HL-60/S4 treated with retinoic acid at 250 ng/mL for 4 days and 3 days (cell line): ENCODE data around the gene MMGT1.
"Not testable (repeated sequence)": the region's sequence is repeated elsewhere in the genome, so short reads cannot be mapped to it uniquely, and the experiment has no call there.

Experiments
- in situ Hi-C: fragments of 300-500 bp; cut with MboI; formaldehyde crosslinking; loops from 2 replicates; pipeline ENCODE4 v1.7.0; 2022; ENCODE audit warnings: low sequenced_read_pairs

MMGT1 gene

GRCh38 chrX:135927897-135928296 lies 45.9 kb downstream of the MMGT1 start:
- in situ Hi-C loops: no loop called here

GRCh38 chrX:135923353-135923752 lies 50.4 kb downstream of the MMGT1 start:
- in situ Hi-C loops: no loop called here

DNA sequence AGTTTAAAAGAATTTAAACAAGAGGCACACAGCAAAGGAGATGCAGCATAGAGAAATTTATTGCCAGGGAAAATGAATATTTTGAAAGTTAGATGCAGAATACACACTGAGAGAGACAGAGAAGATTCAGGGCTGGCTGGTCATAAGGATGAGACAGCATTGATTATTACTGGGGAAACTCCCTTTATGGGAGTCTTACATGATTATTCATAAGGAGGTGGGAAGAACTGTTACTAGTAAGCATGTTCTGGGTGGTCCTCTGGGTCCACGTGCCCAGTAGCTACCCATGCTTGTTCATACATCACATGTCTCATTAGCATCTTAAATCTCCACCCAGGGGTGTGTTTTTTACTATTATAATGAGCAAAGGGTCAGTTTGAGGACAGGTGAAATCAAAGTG lies 53.3 kb downstream of the MMGT1 start:
- in situ Hi-C loops: not testable (repeated sequence)

DNA sequence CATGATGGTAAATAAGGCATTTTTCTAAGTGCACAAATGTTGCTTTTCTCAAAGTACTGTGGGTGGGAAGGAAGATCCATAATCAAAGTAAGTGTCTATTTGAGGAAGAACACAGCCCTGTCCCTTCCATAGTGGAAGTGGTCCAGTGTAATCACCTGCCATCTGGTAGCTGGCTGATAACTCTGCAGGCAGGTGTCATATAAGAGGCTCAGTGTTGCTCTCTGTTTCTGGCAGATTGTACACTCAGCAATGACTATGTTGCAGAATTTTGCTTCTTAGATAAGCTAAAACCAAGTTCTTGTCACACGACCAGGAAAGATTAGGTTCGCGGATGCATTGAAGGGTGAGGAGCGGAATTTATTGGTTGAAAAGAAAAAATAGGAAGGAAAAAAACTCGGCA lies 59.4 kb downstream of the MMGT1 start:
- in situ Hi-C loops: no loop called here
